ENCODE results near the gene ACTR3.

GRCh38 chr2:113930448-113930847 lies 40.6 kb downstream of the ACTR3 start:
- TF ChIP-seq, protein P1, sequence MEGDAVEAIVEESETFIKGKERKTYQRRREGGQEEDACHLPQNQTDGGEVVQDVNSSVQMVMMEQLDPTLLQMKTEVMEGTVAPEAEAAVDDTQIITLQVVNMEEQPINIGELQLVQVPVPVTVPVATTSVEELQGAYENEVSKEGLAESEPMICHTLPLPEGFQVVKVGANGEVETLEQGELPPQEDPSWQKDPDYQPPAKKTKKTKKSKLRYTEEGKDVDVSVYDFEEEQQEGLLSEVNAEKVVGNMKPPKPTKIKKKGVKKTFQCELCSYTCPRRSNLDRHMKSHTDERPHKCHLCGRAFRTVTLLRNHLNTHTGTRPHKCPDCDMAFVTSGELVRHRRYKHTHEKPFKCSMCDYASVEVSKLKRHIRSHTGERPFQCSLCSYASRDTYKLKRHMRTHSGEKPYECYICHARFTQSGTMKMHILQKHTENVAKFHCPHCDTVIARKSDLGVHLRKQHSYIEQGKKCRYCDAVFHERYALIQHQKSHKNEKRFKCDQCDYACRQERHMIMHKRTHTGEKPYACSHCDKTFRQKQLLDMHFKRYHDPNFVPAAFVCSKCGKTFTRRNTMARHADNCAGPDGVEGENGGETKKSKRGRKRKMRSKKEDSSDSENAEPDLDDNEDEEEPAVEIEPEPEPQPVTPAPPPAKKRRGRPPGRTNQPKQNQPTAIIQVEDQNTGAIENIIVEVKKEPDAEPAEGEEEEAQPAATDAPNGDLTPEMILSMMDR (IDR thresholded peaks at IDR 0.05), result no peak
- no peak for TF ChIP-seq EZH2 (IDR thresholded peaks at IDR 0.05; ENCODE audit: borderline replicate concordance, insufficient read depth, low read depth, low read length, poor library complexity, severe bottlenecking)
